Ascending aorta (tissue), 2 donors: ENCODE measurements around the gene DNLZ. TPM values are rescaled to one million over a fixed set of nuclear protein-coding genes. Genes with fewer than 3 reads are reported as not detected.

Experiments
- DNase-seq, 2 donors: peaks; one replicate each; pipeline ENCODE4 v3.0.0-alpha.2; 2019; ENCODE audit warnings: low spot score in 2 of 2
- H3K27ac ChIP-seq, 2 donors: fragments of 200-600 bp; sonication (generic); one replicate each; pipeline ENCODE4 v1.5.1; 2016 to 2017; ENCODE audit warnings: mild to moderate bottlenecking in 1 of 2
- H3K27me3 ChIP-seq: fragments of 200-600 bp; sonication (generic); one replicate; pipeline ENCODE4 v1.5.1; 2017
- H3K36me3 ChIP-seq, 2 donors: fragments of 200-600 bp; sonication (generic); one replicate each; pipeline ENCODE4 v1.5.1; 2016
- H3K4me1 ChIP-seq, 2 donors: fragments of 200-600 bp; sonication (generic); one replicate each; pipeline ENCODE4 v1.5.1; 2016 to 2017; ENCODE audit warnings: mild to moderate bottlenecking in 1 of 2
- H3K4me3 ChIP-seq, 2 donors: fragments of 200-600 bp; sonication (generic); one replicate each; pipeline ENCODE4 v1.5.1; 2016 to 2017; ENCODE audit warnings: mild to moderate bottlenecking in 1 of 2
- H3K9me3 ChIP-seq, 2 donors: fragments of 200-600 bp; sonication (generic); one replicate each; pipeline ENCODE4 v1.5.1; 2016
- CTCF ChIP-seq, 3 experiments: fragments of 200-600 bp in 2 of 3; fragments of 450-650 bp in 1 of 3; sonication (generic) in 2 of 3; IDR thresholded peaks; one replicate each; pipeline ENCODE4 v1.5.1; 2016 to 2019; ENCODE audit warnings: antibody characterized with exemption in 3 of 3, mild to moderate bottlenecking in 1 of 3, moderate library complexity in 1 of 3
- intact Hi-C: fragments of 100-400 bp; cut with DNase I; formaldehyde crosslinking; loops from one replicate; pipeline ENCODE4 v1.15.1; 2023
- total RNA-seq: library from RNA; depleted of rRNA; stranded (reverse); fragments of >200 nt; gene quantifications from one replicate; pipeline ENCODE4 v1.1.0, GENCODE V29; 2016

Gene DNLZ
- total RNA-seq, 1 donor from 2014 or later: 191 TPM

- H3K27ac ChIP-seq: no peak overlapping the region
- no peak overlapping the region for H3K4me3 ChIP-seq
- no peaks in the 10 kb centered on the region for H3K27me3 ChIP-seq
- TF ChIP-seq CTCF (IDR thresholded peaks at IDR 0.05): no peak
- peaks cover 52 to 71% of the 10 kb centered on the region in 2 donors for H3K36me3 ChIP-seq
- intact Hi-C loops: no loop called here
- no peak for DNase-seq
- H3K9me3 ChIP-seq: no peaks in the 10 kb centered on the region
- no peaks in the 10 kb centered on the region for H3K4me1 ChIP-seq
Observed at GRCh38 chr9:136389396-136389795, 25.9 kb upstream of the DNLZ start.

GRCh38 chr9:136387217-136387616 lies 23.7 kb upstream of the DNLZ start:
- no peak for TF ChIP-seq CTCF (IDR thresholded peaks at IDR 0.05)
- no peak for DNase-seq
- H3K9me3 ChIP-seq: no peaks in the 10 kb centered on the region
- peaks cover 55 to 71% of the 10 kb centered on the region in 2 donors for H3K36me3 ChIP-seq
- no peak overlapping the region for H3K27ac ChIP-seq
- H3K4me1 ChIP-seq: no peaks in the 10 kb centered on the region
- no peak overlapping the region for H3K4me3 ChIP-seq
- intact Hi-C loops: no loop called here
- H3K27me3 ChIP-seq: no peaks in the 10 kb centered on the region

- Histone ChIP-seq H3K36me3 (peaks cover 53 to 72% of the 10 kb centered on the region in 2 donors), H3K9me3 (no peaks in the 10 kb centered on the region), H3K27me3 (no peaks in the 10 kb centered on the region), H3K4me3 (no peak overlapping the region), H3K27ac (no peak overlapping the region), H3K4me1 (no peaks in the 10 kb centered on the region)
- no peak for DNase-seq
- intact Hi-C loops: no loop called here
- TF ChIP-seq CTCF (IDR thresholded peaks at IDR 0.05): no peak
Observed at GRCh38 chr9:136386018-136386417, 22.5 kb upstream of the DNLZ start.

- peaks cover 60 to 80% of the 10 kb centered on the region in 2 donors for H3K36me3 ChIP-seq
- TF ChIP-seq CTCF (IDR thresholded peaks at IDR 0.05): no peak
- H3K4me1 ChIP-seq: no peaks in the 10 kb centered on the region
- no peaks in the 10 kb centered on the region for H3K27me3 ChIP-seq
- H3K27ac ChIP-seq: no peak overlapping the region
- H3K9me3 ChIP-seq: no peaks in the 10 kb centered on the region
- intact Hi-C loops: no loop called here
- no peak for DNase-seq
- H3K4me3 ChIP-seq: no peak overlapping the region
Observed at GRCh38 chr9:136385015-136385414, 21.5 kb upstream of the DNLZ start.

GRCh38 chr9:136383436-136383835 lies 19.9 kb upstream of the DNLZ start:
- TF ChIP-seq CTCF (IDR thresholded peaks at IDR 0.05): no peak
- intact Hi-C loops: no loop called here
- H3K27ac ChIP-seq: no peak overlapping the region
- no peak for DNase-seq
- peaks cover 54 to 81% of the 10 kb centered on the region in 2 donors for H3K36me3 ChIP-seq
- H3K27me3 ChIP-seq: no peaks in the 10 kb centered on the region
- no peaks in the 10 kb centered on the region for H3K9me3 ChIP-seq
- H3K4me3 ChIP-seq: no peak overlapping the region
- no peaks in the 10 kb centered on the region for H3K4me1 ChIP-seq

GRCh38 chr9:136381966-136382513 lies 18.5 kb upstream of the DNLZ start:
- TF ChIP-seq CTCF (IDR thresholded peaks at IDR 0.05): no peak
- no peak overlapping the region for H3K27ac ChIP-seq
- DNase-seq: no peak
- intact Hi-C loops: no loop called here
- no peaks in the 10 kb centered on the region for H3K9me3 ChIP-seq
- H3K27me3 ChIP-seq: no peaks in the 10 kb centered on the region
- H3K4me3 ChIP-seq: no peak overlapping the region
- peaks cover 42 to 72% of the 10 kb centered on the region in 2 donors for H3K36me3 ChIP-seq
- no peaks in the 10 kb centered on the region for H3K4me1 ChIP-seq
